Right lobe of liver (tissue), 4 donors: ENCODE results near the gene TFPT.

Experiments
- CTCF ChIP-seq, 4 donors: fragments of 200-600 bp in 3 of 4; fragments of 450-650 bp in 1 of 4; IDR thresholded peaks; one replicate each; pipeline versions ENCODE4 v1.5.1 to v1.8.0; 2016 to 2022; ENCODE audit warnings: antibody characterized with exemption in 4 of 4, mild to moderate bottlenecking in 2 of 4
- POLR2A ChIP-seq: fragments of 450-650 bp; IDR thresholded peaks from one replicate; pipeline ENCODE4 v1.6.1; 2017; ENCODE audit warnings: antibody characterized with exemption, mild to moderate bottlenecking
- donor health status: DM: no; HTN: no; CAD: no.
- donor health status: DM: no; HTN: no; CAD: no.
- donor health status: DM: no; HTN: yes; CAD: no.

GRCh38 chr19:54115109-54116063 is at the start of gene TFPT, which contains the start of gene PRPF31:
- TF ChIP-seq CTCF (IDR thresholded peaks at IDR 0.05) = no peak
- TF ChIP-seq POLR2A = peak; percentile 56
